HG03565 (cell line): Measurements from ENCODE around the gene HES1.
"Not testable (repeated sequence)": the region's sequence is repeated elsewhere in the genome, so short reads cannot be mapped to it uniquely, and the experiment has no call there.

Experiments
- ATAC-seq: cut with Tn5 transposase; IDR thresholded peaks from one replicate; pipeline ENCODE4 v1.9.1; 2021; ENCODE audit warnings: mild to moderate bottlenecking, moderate library complexity; ENCODE audit not compliant: unreplicated experiment

The HES1 gene

GRCh38 chr3:194139814-194140391 is 4.0 kb downstream of the HES1 start:
- ATAC-seq: no peak

DNA sequence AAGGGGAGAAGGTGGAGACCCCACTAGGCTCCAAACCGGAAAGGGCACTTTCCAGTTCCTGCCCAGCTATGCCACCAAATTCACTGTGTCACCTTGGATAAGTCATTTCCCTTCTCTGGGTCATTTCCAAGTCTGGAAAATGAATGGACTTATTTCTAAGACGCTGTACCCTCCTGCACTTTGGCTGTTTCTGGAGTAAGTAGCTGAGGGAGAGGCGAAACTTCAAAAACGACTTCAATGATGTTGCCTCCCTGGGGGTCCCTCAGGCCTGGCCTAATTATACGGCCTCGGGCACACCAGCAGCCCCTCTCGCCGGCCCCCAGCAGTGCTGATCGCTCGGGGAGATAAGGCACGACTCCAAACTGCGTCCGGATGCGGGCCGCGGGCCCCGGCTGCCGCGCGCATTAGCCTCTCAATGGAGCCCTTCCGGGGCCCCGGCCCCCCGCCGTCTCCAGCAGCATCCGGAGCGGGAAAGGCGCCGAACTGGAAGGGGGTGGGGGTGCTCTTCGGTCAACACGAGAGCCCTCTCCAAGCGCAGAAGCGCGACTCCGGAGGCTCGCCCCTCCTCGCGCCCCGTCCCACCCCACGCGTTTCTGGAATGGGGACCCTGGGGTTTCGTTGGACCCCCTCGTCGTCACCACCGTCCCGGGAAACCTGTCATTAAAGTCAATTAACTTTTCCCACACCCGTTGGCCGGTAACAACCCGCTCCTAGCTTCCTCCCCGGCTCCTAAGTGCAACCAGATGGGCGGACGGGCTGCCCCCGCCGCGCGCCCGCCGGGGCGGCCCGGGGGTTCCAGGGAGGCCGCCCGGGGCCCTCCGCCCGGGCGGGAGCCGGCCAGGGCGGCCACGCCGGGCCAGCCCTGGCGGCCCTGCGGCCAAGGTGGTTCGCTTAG is 4.8 kb downstream of the HES1 start:
- no peak for ATAC-seq

DNA sequence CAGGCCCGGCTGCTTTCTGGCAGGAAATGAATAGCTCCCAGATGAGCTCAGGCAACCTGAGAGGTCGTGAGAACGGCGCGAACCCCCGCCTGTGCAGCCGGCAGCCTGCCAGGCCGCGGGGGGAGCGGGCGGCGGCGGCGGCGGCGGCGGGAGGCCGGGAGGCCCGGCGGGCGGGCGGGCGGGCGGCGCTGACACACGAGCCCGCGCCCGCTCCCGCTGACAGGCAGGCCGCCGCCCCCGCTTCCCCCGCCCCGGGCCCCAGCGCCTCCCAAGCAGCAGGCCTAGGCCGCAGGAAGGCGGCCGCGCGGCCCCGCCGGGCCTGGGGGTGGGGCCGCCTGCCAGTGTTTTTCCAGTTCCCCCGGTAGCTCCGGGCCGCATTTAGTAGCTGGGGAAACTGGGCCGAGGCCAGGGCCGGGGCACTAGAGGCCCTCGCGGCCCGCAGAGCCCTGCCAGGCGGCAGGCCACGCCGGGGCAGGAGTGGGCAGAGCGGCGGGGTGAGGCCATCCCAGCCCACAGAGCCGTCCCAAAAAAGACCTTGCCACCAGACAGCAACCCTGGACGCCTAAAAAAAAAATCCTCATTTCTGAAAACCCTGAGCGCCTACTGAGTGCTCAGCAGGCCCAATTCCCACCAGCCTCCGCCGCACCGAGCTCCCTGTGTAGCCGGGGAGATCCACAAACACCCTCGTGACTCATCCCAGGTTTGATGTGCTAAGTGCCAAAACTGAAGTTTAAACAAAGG is 5.6 kb downstream of the HES1 start:
- ATAC-seq: peak; percentile 34

GRCh38 chr3:194142156-194142910 is 6.4 kb downstream of the HES1 start:
- ATAC-seq: no peak

DNA sequence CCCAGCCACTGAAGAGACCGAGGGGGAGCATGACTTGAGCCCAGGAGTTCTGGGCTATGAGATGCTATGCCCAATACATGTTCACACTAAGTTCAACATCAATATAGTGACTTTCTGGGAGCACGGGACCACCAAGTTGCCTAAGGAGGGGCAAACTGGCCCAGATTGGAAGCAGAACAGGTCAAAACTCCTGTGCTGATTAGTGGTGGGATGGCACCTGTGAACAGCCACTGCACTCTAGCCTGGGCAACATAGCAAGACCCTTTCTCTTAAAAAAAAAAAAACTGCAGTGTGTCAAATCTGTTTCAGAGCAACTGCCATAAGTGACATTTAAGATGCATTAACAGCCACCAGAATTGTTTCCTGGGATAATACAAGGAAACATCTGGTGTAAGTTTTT is 9.8 kb downstream of the HES1 start:
- no peak for ATAC-seq

DNA sequence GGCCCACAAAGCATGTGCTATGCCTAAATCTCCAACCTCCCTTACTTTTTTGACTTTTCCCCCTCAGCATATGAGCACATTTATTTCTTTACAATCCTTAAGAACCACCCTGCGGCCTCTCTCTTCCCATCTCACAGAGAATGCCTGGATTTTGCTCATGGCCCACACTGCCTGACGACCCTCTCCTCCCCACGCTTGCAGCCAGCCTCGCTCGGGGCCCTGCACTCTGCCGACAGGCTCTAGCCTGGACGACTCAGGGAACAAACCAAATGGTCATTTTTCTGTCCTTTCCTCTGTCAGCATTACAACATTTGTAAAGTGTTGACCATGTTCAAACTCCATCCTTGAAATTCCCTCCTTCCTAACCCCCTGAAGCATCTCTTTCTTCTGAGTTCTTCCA is 11.7 kb downstream of the HES1 start:
- ATAC-seq: no peak

DNA sequence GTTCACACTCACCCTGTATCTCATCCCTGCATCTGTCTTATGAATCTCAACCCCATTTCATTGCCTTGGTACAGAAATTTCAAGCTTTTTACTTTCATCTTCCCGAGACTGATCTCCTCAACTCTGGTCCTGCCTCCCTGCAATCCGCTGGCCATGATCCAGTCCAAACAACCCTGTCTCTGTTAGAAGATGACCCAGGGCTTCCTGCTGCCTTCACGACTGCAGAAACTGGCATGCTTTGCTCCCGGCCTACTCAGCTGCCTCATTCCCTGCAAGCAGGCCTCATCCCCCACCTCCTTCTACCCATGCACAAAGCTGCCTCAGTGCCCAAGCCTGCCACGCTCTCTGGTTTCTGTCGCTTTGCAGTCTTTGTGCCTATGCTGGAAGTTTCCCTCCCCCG is 12.4 kb downstream of the HES1 start:
- no peak for ATAC-seq

GRCh38 chr3:194150252-194150934 is 14.4 kb downstream of the HES1 start:
- ATAC-seq: no peak

- ATAC-seq: not testable (repeated sequence)
These were observed 15.0 kb downstream of the HES1 start for GRCh38 chr3:194150935-194151302.

GRCh38 chr3:194154346-194154745 is 18.4 kb downstream of the HES1 start:
- no peak for ATAC-seq

DNA sequence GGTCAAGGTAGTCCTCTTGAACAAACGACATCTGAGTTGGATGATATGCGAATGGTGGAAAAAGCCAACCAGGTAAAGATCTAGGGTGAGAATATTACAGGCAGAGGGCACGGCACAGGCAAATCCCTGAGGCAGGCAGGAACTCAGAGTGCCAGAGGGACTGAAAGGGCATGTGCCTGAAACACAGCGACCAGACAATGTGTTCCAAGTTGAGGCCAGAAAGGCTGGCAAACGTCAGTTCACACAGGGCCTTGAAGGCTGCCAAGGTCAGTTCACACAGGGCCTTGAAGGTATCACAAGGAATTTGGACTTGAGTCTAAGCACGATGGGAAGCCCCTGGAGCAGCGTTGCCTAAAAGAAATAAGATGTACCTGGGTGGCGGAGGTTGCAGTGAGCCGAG is 20.1 kb downstream of the HES1 start:
- ATAC-seq: no peak

- ATAC-seq: no peak
These were observed 23.0 kb downstream of the HES1 start for GRCh38 chr3:194158942-194159439.

DNA sequence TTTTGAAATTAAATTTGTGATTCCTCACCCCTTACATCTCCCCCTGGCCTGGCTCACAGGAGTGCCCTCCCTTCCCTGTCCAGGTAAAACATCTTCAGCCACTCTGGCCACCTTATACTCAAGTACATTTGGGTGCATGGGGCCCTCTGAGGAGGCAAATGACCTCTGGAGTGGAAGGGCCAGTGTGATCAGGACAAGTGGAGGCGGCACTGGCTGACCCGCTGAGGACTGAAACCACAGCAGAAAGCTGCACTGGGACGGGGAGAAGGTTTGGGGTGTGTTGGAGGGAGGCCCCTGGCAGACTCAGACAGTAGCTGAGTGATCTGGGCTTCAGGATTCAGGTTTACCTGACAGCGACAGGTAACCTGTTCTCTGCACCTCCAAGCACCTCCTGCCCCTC is 24.2 kb downstream of the HES1 start:
- ATAC-seq: no peak

DNA sequence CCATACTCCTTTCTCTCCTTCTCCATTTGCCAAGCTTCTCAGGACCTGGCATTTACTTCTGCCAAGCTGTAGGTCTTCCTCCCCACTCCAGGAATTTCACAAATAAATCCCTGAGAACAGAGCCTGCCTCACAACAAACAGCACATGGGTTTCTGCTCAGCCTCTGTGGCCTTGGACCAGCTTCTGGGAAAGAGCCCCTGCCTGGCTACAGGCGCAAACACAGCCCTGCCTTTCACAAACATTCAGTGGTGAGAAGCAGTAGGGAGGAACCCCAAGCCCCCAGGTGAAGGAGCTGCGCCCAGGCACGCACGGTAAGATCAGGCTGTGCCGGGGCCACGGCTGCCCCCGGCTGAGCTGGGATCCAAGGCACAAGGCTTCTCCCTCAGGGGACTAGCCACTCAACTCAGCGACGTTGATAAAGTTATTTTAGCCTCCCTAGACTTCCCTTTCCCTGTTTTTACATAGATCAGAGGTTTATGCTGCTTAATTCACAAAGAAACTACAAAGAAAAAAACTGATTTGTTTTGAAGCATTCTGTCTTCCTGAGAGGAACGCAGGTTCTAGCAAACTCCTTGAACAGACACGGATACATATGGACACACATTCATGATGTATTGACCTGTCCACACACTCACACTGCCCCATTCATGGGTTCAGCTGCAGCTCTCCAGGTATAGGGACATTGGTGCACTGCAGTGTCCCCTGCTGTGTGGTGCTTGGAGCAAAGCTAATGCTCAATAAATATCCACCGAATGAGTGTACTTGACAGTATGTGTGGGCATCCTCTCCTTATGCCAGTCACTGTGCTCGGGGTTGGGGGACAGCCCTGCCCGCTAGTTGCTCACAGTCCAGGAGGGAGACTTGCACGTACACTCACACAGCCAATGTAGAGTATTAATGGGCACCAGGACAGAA is 25.4 kb downstream of the HES1 start:
- no peak for ATAC-seq

DNA sequence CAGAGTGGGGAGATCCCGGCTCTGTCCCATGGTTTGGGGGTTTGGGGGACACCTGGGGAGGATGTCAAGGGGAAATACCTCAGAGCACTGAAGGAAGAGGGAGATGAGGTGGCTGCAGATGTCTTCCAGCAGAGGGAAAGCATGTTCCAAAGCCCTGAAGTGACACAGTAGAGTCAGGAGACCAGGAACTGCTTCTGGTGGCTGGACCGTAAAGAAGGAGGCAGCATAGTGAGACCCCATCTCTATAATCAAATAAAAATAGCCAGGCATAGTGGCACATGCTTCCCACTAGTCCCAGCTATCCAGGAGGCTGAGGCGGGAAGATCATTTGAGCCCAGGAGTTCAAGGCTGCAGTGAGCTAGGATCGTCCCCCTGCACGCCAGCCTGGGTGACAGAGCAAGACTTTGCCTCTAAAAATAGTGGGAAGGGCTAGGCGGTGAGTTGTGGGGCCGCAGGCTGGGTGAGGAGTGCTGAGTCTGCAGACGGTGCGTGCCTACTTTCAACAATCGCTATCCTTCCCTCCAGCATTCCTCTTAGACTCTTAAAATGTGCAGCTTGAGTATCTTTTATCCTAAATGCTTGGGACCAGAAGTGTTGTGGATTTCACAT is 26.2 kb downstream of the HES1 start:
- no peak for ATAC-seq

GRCh38 chr3:194162817-194163584 is 27.1 kb downstream of the HES1 start:
- ATAC-seq: no peak

- no peak for ATAC-seq
These were observed 27.7 kb downstream of the HES1 start for GRCh38 chr3:194163697-194164096.

- no peak for ATAC-seq
These were observed 28.9 kb downstream of the HES1 start for GRCh38 chr3:194164861-194165260.
